ENCODE results near the gene MT1H. TPM values are rescaled to one million over a fixed set of nuclear protein-coding genes. Genes with fewer than 3 reads are reported as not detected.
"Not testable (repeated sequence)": the region's sequence is repeated elsewhere in the genome, so short reads cannot be mapped to it uniquely, and the experiment has no call there.

The MT1H gene
- total RNA-seq, 1 donor from 2014 or later: not detected

DNA sequence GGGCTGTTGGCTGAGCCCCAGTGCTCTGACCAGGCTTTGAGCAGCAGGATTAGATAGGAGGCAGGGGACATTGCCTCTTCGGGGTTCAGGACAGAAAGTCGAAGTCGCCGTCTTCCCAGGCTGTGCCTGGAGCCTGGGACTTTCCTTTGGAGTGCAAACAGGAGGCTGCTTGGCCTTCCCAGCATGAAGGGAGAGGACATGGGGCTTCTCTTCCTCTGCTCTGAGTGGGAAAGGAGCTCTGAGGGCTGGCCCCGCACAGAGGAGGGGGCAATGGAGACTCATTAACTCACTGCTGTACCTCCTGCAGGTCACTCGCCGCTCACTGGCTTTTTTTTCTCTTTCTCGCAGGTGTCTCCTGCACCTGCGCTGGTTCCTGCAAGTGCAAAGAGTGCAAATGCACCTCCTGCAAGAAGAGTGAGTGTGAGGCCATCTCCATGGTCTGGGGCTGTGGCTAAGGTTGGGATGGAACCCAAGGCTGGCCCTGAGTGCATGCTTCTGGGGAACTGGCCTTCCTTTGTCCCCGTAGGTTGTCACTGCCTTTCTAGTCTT lies 11.2 kb upstream of the MT1H start:
- H3K27me3 Mint-ChIP-seq (ENCODE audit: low read depth): peaks cover 37% of the 10 kb centered on the region
- no peak for DNase-seq (ENCODE audit: low spot score)
- peaks cover 28% of the 10 kb centered on the region for H3K4me1 Mint-ChIP-seq (ENCODE audit: low read depth)
- H3K36me3 Mint-ChIP-seq (ENCODE audit: low read depth): no peaks in the 10 kb centered on the region
- H3K9me3 Mint-ChIP-seq (ENCODE audit: low read depth): no peaks in the 10 kb centered on the region
- TF ChIP-seq, protein P1, sequence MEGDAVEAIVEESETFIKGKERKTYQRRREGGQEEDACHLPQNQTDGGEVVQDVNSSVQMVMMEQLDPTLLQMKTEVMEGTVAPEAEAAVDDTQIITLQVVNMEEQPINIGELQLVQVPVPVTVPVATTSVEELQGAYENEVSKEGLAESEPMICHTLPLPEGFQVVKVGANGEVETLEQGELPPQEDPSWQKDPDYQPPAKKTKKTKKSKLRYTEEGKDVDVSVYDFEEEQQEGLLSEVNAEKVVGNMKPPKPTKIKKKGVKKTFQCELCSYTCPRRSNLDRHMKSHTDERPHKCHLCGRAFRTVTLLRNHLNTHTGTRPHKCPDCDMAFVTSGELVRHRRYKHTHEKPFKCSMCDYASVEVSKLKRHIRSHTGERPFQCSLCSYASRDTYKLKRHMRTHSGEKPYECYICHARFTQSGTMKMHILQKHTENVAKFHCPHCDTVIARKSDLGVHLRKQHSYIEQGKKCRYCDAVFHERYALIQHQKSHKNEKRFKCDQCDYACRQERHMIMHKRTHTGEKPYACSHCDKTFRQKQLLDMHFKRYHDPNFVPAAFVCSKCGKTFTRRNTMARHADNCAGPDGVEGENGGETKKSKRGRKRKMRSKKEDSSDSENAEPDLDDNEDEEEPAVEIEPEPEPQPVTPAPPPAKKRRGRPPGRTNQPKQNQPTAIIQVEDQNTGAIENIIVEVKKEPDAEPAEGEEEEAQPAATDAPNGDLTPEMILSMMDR (IDR thresholded peaks at IDR 0.05): no peak
- H3K4me3 Mint-ChIP-seq (ENCODE audit: unreplicated experiment): peak overlapping the region; percentile 79
- no peak overlapping the region for H3K27ac Mint-ChIP-seq (ENCODE audit: unreplicated experiment)

DNA sequence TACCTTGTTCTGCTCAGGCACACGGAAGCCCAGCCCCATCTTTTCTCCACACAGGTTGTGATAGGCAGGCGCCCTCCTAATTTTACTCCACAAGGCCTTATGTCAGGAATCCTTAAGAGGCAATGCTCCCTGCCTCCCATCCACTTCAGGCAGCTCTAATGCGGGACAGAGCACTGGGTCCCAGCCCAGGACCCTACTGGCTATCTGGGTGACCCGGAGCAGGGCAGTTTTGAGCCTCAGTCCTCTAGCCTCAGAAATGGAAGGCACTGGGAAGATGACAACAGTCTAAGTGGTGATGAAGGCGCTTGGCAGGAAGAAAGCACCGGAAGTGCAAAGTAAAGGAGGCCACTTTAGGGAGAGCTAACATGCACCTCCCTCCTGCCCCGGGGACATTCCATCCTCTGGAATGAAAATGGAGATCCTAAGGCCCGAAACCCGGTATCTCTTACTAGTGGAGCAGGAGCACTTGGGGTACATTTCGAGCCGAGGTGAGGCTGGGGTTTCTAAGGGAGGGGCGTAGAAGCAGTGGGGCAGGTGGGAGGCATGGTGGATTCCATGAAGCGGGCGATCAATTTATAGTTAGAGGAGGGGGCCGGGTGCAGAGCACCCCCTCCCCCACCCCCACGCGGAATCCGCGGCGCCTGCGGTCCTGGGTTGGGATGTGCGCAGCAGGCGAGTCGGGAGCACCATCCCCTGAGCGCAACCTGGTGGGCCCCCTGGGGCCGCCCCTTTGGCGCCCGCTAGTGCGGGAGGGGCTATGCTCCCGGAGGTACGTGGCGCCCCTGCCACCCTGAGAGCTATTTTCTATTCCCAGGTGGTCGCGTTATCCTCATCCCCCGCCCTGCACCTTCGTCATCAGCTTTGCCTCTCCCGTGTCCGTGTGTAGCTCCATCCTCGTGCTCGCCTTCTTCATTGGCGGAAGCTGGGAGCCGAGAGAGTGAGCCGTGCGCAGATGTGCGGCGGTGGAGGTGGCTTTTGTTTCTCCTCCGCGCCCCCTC lies 7.0 kb upstream of the MT1H start:
- no peaks in the 10 kb centered on the region for H3K36me3 Mint-ChIP-seq (ENCODE audit: low read depth)
- no peaks in the 10 kb centered on the region for H3K9me3 Mint-ChIP-seq (ENCODE audit: low read depth)
- H3K27me3 Mint-ChIP-seq (ENCODE audit: low read depth): peaks cover 66% of the 10 kb centered on the region
- peak overlapping the region; percentile 46 for H3K4me3 Mint-ChIP-seq (ENCODE audit: unreplicated experiment)
- peaks cover 18% of the 10 kb centered on the region for H3K4me1 Mint-ChIP-seq (ENCODE audit: low read depth)
- DNase-seq (ENCODE audit: low spot score): no peak
- H3K27ac Mint-ChIP-seq (ENCODE audit: unreplicated experiment): no peak overlapping the region
- TF ChIP-seq, protein P1 (IDR thresholded peaks at IDR 0.05): no peak

DNA sequence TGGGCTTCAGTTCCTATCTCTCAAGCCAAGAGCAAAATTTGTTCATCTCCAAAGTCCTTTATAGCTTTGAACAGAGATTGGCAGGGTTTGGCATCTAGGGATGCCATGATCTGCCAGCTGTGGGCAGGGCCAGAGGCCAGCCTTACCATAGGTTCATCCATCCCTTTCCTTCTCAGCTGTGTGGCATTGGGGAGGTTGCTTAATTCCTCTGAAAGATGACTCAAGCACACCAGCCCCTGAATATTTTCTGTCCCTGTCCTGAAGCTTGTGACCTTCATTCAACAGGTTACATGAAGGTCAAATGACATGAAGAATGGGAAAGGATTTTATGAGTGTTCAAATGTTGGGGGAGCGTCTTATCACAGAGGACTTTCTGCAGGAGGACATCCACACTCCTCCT lies 5.1 kb upstream of the MT1H start:
- Mint-ChIP-seq H3K4me1 (ENCODE audit: low read depth) (peaks cover 13% of the 10 kb centered on the region), H3K4me3 (ENCODE audit: unreplicated experiment) (no peak overlapping the region), H3K36me3 (ENCODE audit: low read depth) (no peaks in the 10 kb centered on the region), H3K27me3 (ENCODE audit: low read depth) (peaks cover 72% of the 10 kb centered on the region), H3K27ac (ENCODE audit: unreplicated experiment) (no peak overlapping the region), H3K9me3 (ENCODE audit: low read depth) (no peaks in the 10 kb centered on the region)
- TF ChIP-seq, protein P1 (IDR thresholded peaks at IDR 0.05): no peak
- no peak for DNase-seq (ENCODE audit: low spot score)

DNA sequence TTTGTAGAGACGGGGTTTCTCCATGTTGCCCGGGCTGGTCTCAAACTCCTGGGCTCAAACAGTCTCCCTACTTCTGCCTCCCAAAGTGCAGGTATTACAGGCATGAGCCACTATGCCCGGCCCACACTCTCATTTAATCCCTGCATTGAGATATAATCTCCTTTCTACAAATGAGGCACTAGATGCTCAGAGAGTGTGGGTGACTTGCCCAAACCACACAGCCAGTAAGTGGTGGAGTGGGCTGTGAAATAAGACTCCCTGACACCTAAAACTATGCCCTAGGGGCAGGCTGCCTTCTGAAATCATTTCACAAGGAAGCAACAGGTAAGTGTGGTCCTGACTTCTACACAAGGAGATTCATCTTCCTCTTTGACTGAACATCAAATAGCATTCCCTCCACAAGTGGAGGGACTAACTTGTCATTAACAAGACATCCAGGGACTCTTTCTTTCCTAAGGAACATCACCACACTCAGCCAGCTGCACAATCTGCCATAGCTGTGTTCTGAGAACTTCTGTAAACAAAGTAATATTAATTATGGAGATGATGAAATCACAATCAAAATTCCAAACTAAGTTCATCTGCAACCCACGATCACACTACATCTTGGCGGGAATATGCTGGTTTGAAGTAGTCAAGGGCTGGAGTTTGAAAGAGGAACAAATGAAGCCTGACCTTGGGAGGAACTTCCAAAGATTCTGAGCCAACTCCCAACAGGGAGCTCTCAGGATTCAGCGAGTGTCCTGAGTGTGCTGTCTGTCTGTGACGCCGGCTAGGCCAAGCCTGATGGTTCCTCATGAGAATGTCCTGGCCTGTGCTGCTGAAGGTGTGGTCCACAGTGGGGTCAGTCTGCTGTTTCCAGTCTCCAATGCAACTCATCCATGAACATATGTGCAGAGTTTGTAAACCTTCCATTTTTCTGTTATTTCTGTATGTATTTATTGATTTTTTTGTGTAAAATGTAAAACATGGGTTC lies 4.0 kb upstream of the MT1H start:
- H3K4me3 Mint-ChIP-seq (ENCODE audit: unreplicated experiment); DNase-seq (ENCODE audit: low spot score); H3K9me3 Mint-ChIP-seq (ENCODE audit: low read depth); H3K36me3 Mint-ChIP-seq (ENCODE audit: low read depth); H3K27ac Mint-ChIP-seq (ENCODE audit: unreplicated experiment): not testable (repeated sequence)
- peaks cover 13% of the 10 kb centered on the region for H3K4me1 Mint-ChIP-seq (ENCODE audit: low read depth)
- H3K27me3 Mint-ChIP-seq (ENCODE audit: low read depth): peaks cover 73% of the 10 kb centered on the region

DNA sequence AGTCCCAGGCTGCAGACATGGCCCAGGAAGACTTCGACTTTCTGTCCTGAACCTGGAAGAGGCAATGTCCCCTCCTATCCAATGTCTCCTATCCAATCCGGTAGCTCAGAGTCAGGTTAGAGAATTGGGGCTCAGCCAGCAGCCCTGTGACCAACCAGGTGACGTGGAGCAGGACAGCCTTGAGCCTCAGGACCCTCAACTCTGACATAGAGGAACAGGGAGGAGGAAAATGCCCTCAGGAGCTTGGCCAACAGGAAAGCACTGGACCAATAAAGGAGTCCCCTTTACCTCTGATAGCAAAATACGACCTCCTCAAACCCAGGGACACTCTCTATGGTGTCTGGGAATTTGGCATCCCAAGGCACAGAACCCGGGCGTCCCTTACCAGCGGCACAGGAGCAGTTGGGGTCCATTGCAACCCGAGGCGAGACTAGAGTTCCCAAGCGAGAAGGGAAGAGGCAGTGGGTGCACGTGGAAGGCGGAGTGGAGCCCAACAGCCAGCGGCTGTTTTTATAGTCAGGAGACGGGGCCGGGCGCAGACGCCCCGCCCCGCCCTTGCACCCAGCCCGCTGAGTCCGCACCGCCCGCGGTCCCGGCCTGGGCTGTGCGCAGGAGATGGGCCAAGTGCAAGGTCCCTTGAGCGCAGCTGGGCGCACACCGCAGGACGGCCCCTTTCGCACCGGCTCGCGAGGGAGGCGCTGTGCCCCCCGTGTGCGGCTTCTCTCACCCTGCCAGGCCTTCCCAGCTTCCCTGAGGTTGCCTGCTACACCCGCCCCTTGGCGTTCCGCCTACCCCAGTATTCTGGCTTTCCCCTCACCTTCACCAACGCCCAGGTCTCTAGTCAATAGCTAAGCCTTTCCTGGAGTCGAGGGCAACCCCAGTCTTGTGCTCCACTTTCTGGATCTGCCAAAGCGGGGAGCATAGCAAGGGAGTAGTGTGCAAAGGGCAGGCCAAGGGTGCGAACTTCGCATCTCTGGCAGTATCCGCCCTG lies 1.7 kb upstream of the MT1H start, which contains the start of gene MT1G:
MT1G (minus strand) TSS at position 485 of the 991 bp plus-strand sequence; CDS start at position 413, 72 bp downstream.
- H3K36me3 Mint-ChIP-seq (ENCODE audit: low read depth): no peaks in the 10 kb centered on the region
- H3K4me3 Mint-ChIP-seq (ENCODE audit: unreplicated experiment): peak within 1 kb of the TSS; percentile 33
- TF ChIP-seq, protein P1 (IDR thresholded peaks at IDR 0.05): no peak
- DNase-seq (ENCODE audit: low spot score): no peak
- no peaks in the 10 kb centered on the region for H3K9me3 Mint-ChIP-seq (ENCODE audit: low read depth)
- peaks cover 8% of the 10 kb centered on the region for H3K4me1 Mint-ChIP-seq (ENCODE audit: low read depth)
- peaks cover 54% of the 10 kb centered on the region for H3K27me3 Mint-ChIP-seq (ENCODE audit: low read depth)
- no peak within 1 kb of the TSS for H3K27ac Mint-ChIP-seq (ENCODE audit: unreplicated experiment)

Measured in chondrocyte (in vitro differentiated cells).